HL-60 (cell line): ENCODE results near the gene AP2A1.

Experiments
- DNase-seq, 2 experiments: peaks; one replicate each; pipeline ENCODE4 v3.0.0-alpha.2; 2010 to 2020; ENCODE audit warnings: low read depth in 1 of 2, low spot score in 1 of 2
- H3K27ac ChIP-seq: fragments of 250-450 bp; sonication (Bioruptor Pico); replicated peaks from 2 replicates; pipeline ENCODE4 v1.5.1; 2020; ENCODE audit warnings: mild to moderate bottlenecking, moderate library complexity
- H3K27me3 ChIP-seq: fragments of 250-450 bp; sonication (Bioruptor Pico); 2 replicates; pipeline ENCODE4 v1.5.1; 2021; ENCODE audit warnings: mild to moderate bottlenecking, moderate library complexity; ENCODE audit not compliant: insufficient read depth, poor library complexity, severe bottlenecking
- H3K4me3 ChIP-seq: replicated peaks from 2 replicates; pipeline ENCODE4 v1.5.1; 2011; ENCODE audit warnings: mild to moderate bottlenecking, control low read depth, low read length; ENCODE audit not compliant: insufficient read depth
- GABPA ChIP-seq: IDR thresholded peaks from 2 replicates; pipeline ENCODE4 v1.6.1; 2012; ENCODE audit warnings: low read depth
- POLR2AphosphoS5 ChIP-seq: IDR thresholded peaks from 2 replicates; pipeline ENCODE4 v1.6.1; 2012; ENCODE audit warnings: low read depth
- REST ChIP-seq: IDR thresholded peaks from 2 replicates; pipeline ENCODE4 v1.6.1; 2012; ENCODE audit warnings: low read depth; ENCODE audit not compliant: insufficient replicate concordance
- SPI1 ChIP-seq: IDR thresholded peaks from 2 replicates; pipeline ENCODE4 v1.6.1; 2012; ENCODE audit warnings: low read depth, mild to moderate bottlenecking, borderline replicate concordance
- TF ChIP-seq, protein P1 (sequence below): IDR thresholded peaks from one replicate; pipeline ENCODE4 v1.5.1; 2011; ENCODE audit warnings: low read length, control low read depth, inconsistent platforms; ENCODE audit not compliant: insufficient read depth

AP2A1 gene

DNA sequence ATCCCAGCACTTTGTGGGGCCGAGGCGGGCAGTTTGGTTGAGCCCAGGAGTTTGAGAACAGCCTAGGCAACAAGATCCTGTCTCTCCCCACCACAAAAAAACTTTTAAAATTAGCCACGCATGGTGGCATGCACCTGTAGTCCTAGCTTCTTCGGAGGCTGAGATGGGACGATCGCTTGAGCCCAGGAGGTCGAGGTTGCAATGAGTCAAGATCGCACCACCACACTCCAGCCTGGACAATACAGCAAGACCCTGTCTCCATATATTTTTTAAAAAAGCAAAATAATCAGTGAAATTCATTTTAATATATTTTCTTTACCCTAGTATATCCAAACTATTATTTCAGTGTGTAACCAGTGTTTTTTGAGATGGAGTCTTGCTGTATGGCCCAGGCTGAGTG, 8.2 kb downstream of the AP2A1 start:
- TF ChIP-seq POLR2AphosphoS5 (no peak), GABPA (no peak), SPI1 (no peak), REST (no peak)
- TF ChIP-seq, protein P1, sequence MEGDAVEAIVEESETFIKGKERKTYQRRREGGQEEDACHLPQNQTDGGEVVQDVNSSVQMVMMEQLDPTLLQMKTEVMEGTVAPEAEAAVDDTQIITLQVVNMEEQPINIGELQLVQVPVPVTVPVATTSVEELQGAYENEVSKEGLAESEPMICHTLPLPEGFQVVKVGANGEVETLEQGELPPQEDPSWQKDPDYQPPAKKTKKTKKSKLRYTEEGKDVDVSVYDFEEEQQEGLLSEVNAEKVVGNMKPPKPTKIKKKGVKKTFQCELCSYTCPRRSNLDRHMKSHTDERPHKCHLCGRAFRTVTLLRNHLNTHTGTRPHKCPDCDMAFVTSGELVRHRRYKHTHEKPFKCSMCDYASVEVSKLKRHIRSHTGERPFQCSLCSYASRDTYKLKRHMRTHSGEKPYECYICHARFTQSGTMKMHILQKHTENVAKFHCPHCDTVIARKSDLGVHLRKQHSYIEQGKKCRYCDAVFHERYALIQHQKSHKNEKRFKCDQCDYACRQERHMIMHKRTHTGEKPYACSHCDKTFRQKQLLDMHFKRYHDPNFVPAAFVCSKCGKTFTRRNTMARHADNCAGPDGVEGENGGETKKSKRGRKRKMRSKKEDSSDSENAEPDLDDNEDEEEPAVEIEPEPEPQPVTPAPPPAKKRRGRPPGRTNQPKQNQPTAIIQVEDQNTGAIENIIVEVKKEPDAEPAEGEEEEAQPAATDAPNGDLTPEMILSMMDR = no peak
- Histone ChIP-seq H3K4me3 (no peak overlapping the region), H3K27ac (no peak overlapping the region), H3K27me3 (no peaks in the 10 kb centered on the region)
- no peak for DNase-seq

DNA sequence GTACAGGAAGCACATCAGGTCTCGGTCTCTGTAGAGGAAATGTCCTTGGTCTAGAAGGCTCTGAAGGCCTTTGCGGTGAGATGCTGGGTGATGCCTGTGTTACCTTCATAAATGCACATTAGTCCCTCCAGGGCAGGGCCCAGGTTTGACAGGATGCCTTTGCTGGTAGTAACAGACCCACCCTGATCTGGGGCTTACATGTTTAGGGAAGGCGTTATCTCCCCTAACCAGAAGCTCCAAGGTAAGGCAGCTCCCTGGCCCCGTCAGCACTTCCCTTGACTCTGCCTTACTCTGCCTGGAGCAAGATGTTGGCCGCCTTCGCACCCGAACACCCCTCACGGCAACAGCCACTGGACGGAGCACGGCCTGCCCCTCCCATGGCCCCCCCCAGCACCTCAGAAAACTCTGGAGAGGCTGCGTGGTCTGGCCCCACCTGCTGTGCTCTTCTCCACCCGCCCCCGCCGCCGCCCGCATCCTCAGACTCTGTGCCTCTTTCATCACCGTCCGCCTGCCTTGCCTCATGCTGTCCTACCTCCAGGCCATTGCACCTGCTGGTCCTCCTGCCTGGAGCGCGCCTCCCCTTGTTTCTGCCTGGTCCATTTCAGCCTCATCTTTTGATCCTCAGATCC, 9.1 kb downstream of the AP2A1 start:
- DNase-seq = no peak

GRCh38 chr19:49776371-49776764, 9.6 kb downstream of the AP2A1 start:
- DNase-seq = no peak
- Histone ChIP-seq H3K4me3 (no peak overlapping the region), H3K27ac (no peak overlapping the region), H3K27me3 (no peaks in the 10 kb centered on the region)
- TF ChIP-seq, protein P1 = no peak
- TF ChIP-seq POLR2AphosphoS5 = no peak
- no peak for TF ChIP-seq SPI1
- TF ChIP-seq REST = no peak
- no peak for TF ChIP-seq GABPA

More for the DNA sequence above, 9.1 kb downstream of the AP2A1 start:
- Histone ChIP-seq H3K27ac (no peak overlapping the region), H3K4me3 (no peak overlapping the region), H3K27me3 (no peaks in the 10 kb centered on the region)
- TF ChIP-seq POLR2AphosphoS5 (no peak), GABPA (no peak), SPI1 (no peak), REST (no peak)
- TF ChIP-seq, protein P1 = no peak
